ENCODE measurements around the gene AQP7.

DNA sequence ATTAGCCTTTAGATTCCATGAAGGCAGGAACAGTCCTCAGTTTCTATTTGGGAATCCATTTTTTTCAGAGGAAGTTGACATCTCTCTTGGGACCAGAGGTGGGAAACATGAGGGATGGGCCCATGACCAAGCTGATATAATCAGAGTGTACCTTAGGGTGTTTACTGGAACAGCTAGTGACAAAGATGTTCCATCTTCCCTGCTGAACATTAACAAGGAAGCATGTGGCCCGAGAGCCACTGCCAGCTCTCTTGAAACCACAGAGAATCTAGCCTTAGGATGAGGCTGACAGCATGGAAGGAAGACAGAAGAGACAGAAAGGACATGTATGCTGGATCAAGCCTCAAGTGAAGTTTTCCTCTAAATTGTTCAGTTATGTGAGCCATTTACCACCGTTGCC lies 29.1 kb upstream of the AQP7 start:
- no peak for TF ChIP-seq POLR2A (IDR thresholded peaks at IDR 0.05)
- TF ChIP-seq, protein P1, sequence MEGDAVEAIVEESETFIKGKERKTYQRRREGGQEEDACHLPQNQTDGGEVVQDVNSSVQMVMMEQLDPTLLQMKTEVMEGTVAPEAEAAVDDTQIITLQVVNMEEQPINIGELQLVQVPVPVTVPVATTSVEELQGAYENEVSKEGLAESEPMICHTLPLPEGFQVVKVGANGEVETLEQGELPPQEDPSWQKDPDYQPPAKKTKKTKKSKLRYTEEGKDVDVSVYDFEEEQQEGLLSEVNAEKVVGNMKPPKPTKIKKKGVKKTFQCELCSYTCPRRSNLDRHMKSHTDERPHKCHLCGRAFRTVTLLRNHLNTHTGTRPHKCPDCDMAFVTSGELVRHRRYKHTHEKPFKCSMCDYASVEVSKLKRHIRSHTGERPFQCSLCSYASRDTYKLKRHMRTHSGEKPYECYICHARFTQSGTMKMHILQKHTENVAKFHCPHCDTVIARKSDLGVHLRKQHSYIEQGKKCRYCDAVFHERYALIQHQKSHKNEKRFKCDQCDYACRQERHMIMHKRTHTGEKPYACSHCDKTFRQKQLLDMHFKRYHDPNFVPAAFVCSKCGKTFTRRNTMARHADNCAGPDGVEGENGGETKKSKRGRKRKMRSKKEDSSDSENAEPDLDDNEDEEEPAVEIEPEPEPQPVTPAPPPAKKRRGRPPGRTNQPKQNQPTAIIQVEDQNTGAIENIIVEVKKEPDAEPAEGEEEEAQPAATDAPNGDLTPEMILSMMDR (IDR thresholded peaks at IDR 0.05): no peak

All from uterus (tissue), 2 donors.